AG04450 (cell line): Measurements from ENCODE around the gene WDR64. TPM values are rescaled to one million over a fixed set of nuclear protein-coding genes. Genes with fewer than 3 reads are reported as not detected.

Experiments used
- CTCF ChIA-PET: fragments of 300-600, 350-600 bp; formaldehyde crosslinking; extraction: SDS; loops from one replicate; lab custom pipeline; 2022; ENCODE audit warnings: antibody characterized with exemption, inconsistent platforms; lab: Charles Lee
- POLR2A ChIA-PET: fragments of 350-600 bp; formaldehyde crosslinking; extraction: SDS; loops from one replicate; lab custom pipeline; 2021; ENCODE audit warnings: antibody characterized with exemption, inconsistent platforms; lab: Yijun Ruan, JAX
- DNase-seq: peaks from one replicate; pipeline ENCODE4 v3.0.0-alpha.2; 2011; ENCODE audit warnings: low read depth, low spot score
- H3K27ac ChIP-seq: one replicate; pipeline ENCODE4 v1.5.1; 2012; ENCODE audit warnings: low read depth, low read length, control low read depth
- H3K27me3 ChIP-seq: one replicate; pipeline ENCODE4 v1.6.0; 2012; ENCODE audit warnings: low read length; ENCODE audit not compliant: control insufficient read depth, insufficient read depth
- H3K4me3 ChIP-seq: 2 replicates; pipeline ENCODE4 v1.5.1; 2011; ENCODE audit warnings: mild to moderate bottlenecking, low read depth, low read length, control low read depth
- H3K9me3 ChIP-seq: 2 replicates; pipeline ENCODE4 v1.5.1; 2012; ENCODE audit warnings: low read length; ENCODE audit not compliant: control insufficient read depth, insufficient read depth
- CTCF ChIP-seq: IDR thresholded peaks from 2 replicates; pipeline ENCODE4 v1.5.1; 2011; ENCODE audit warnings: low read depth, low read length, control low read depth, inconsistent platforms
- polyA plus RNA-seq: library from polyadenylated mRNA; depleted of rRNA; stranded (reverse); fragments of >200 nt; gene quantifications from 2 replicates; pipeline ENCODE4 v1.2.3, GENCODE V29; 2011

Gene WDR64
- polyA plus RNA-seq, 1 experiment: not detected

GRCh38 chr1:241711326-241711725 lies 59.2 kb downstream of the WDR64 start:
- no peak overlapping the region for H3K27ac ChIP-seq
- TF ChIP-seq CTCF: no peak
- CTCF ChIA-PET: no interaction called here
- no peaks in the 10 kb centered on the region for H3K9me3 ChIP-seq
- DNase-seq: no peak
- H3K27me3 ChIP-seq: no peaks in the 10 kb centered on the region
- no peak overlapping the region for H3K4me3 ChIP-seq
- POLR2A ChIA-PET: no interaction called here

- no peak overlapping the region for H3K27ac ChIP-seq
- no peak overlapping the region for H3K4me3 ChIP-seq
- ChIA-PET POLR2A (no interaction called here), CTCF (no interaction called here)
- H3K27me3 ChIP-seq: no peaks in the 10 kb centered on the region
- no peak for TF ChIP-seq CTCF
- no peak for DNase-seq
- no peaks in the 10 kb centered on the region for H3K9me3 ChIP-seq
Observed at GRCh38 chr1:241713316-241713715, 61.2 kb downstream of the WDR64 start.

- Histone ChIP-seq H3K4me3 (no peak overlapping the region), H3K9me3 (no peaks in the 10 kb centered on the region), H3K27me3 (no peaks in the 10 kb centered on the region), H3K27ac (no peak overlapping the region)
- no peak for TF ChIP-seq CTCF
- ChIA-PET POLR2A (no interaction called here), CTCF (interaction anchor here (0.6 kb wide), 1 partner anchor 114 kb away, joined by 5 read pairs; no protein-coding TSS in a partner anchor)
- no peak for DNase-seq
Observed at GRCh38 chr1:241714321-241715218, 62.5 kb downstream of the WDR64 start.

- H3K27me3 ChIP-seq: no peaks in the 10 kb centered on the region
- no peak overlapping the region for H3K27ac ChIP-seq
- no peak for DNase-seq
- H3K9me3 ChIP-seq: no peaks in the 10 kb centered on the region
- POLR2A ChIA-PET: no interaction called here
- CTCF ChIA-PET: no interaction called here
- H3K4me3 ChIP-seq: no peak overlapping the region
- no peak for TF ChIP-seq CTCF
Observed at GRCh38 chr1:241715435-241715834, 63.4 kb downstream of the WDR64 start.

GRCh38 chr1:241715956-241716355 lies 63.9 kb downstream of the WDR64 start:
- POLR2A ChIA-PET: no interaction called here
- CTCF ChIA-PET: no interaction called here
- H3K27me3 ChIP-seq: no peaks in the 10 kb centered on the region
- H3K4me3 ChIP-seq: no peak overlapping the region
- TF ChIP-seq CTCF: no peak
- no peak for DNase-seq
- H3K9me3 ChIP-seq: no peaks in the 10 kb centered on the region
- H3K27ac ChIP-seq: no peak overlapping the region
